RWPE2 (cell line): ENCODE data around the gene RELN.

Source experiments
- ATAC-seq: fragments of 200-7000 bp; cut with Tn5 transposase; 3 replicates; pipeline ENCODE4 v1.9.1; 2021; ENCODE audit warnings: low read depth
- DNase-seq: peaks from one replicate; pipeline ENCODE4 v3.0.0-alpha.2; 2020; ENCODE audit warnings: low spot score
- H3K27ac ChIP-seq: fragments of 450-650 bp; 2 replicates; pipeline ENCODE4 v1.5.1; 2017; ENCODE audit warnings: mild to moderate bottlenecking; ENCODE audit not compliant: poor library complexity, severe bottlenecking
- H3K27me3 ChIP-seq: fragments of 250-450 bp; sonication (Bioruptor Pico); 2 replicates; pipeline ENCODE4 v1.5.1; 2021; ENCODE audit warnings: mild to moderate bottlenecking, moderate library complexity; ENCODE audit not compliant: insufficient read depth, poor library complexity, severe bottlenecking
- H3K36me3 ChIP-seq: fragments of 250-450 bp; sonication (Bioruptor Pico); 2 replicates; pipeline ENCODE4 v1.5.1; 2020; ENCODE audit warnings: low read depth, mild to moderate bottlenecking, moderate library complexity
- H3K4me1 ChIP-seq: fragments of 250-450 bp; sonication (Bioruptor Pico); 2 replicates; pipeline ENCODE4 v1.5.1; 2021; ENCODE audit warnings: mild to moderate bottlenecking, moderate library complexity; ENCODE audit not compliant: insufficient read depth, poor library complexity, severe bottlenecking
- H3K4me3 ChIP-seq: fragments of 250-450 bp; sonication (Bioruptor Pico); 2 replicates; pipeline ENCODE4 v1.5.1; 2021; ENCODE audit warnings: mild to moderate bottlenecking, moderate library complexity; ENCODE audit not compliant: severe bottlenecking
- H3K9me3 ChIP-seq: fragments of 250-450 bp; sonication (Bioruptor Pico); 2 replicates; pipeline ENCODE4 v1.5.1; 2021; ENCODE audit warnings: mild to moderate bottlenecking, moderate library complexity; ENCODE audit not compliant: severe bottlenecking
- CTCF ChIP-seq: fragments of 450-650 bp; IDR thresholded peaks from one replicate; pipeline ENCODE4 v1.5.1; 2017; ENCODE audit warnings: mild to moderate bottlenecking, moderate library complexity; ENCODE audit not compliant: poor library complexity, severe bottlenecking

The RELN gene

GRCh38 chr7:103949374-103949773 is 40.1 kb downstream of the RELN start:
- H3K9me3 ChIP-seq, result no peaks in the 10 kb centered on the region
- TF ChIP-seq CTCF, result no peak
- no peak for ATAC-seq
- DNase-seq, result no peak
- no peak overlapping the region for H3K4me3 ChIP-seq
- H3K27ac ChIP-seq, result no peak overlapping the region
- peaks cover 8% of the 10 kb centered on the region for H3K27me3 ChIP-seq
- no peaks in the 10 kb centered on the region for H3K36me3 ChIP-seq
- H3K4me1 ChIP-seq, result no peaks in the 10 kb centered on the region

- Histone ChIP-seq H3K36me3 (no peaks in the 10 kb centered on the region), H3K9me3 (no peaks in the 10 kb centered on the region), H3K27ac (no peak overlapping the region), H3K4me3 (no peak overlapping the region), H3K27me3 (peaks cover 5% of the 10 kb centered on the region), H3K4me1 (no peaks in the 10 kb centered on the region)
- DNase-seq, result no peak
- TF ChIP-seq CTCF, result no peak
- peak; percentile 35; the same call in 1 of the 3 replicates for ATAC-seq
Observed at GRCh38 chr7:103947026-103947655, 42.3 kb downstream of the RELN start.

- Histone ChIP-seq H3K4me3 (no peak overlapping the region), H3K4me1 (no peaks in the 10 kb centered on the region), H3K9me3 (no peaks in the 10 kb centered on the region), H3K27ac (no peak overlapping the region), H3K36me3 (no peaks in the 10 kb centered on the region), H3K27me3 (no peaks in the 10 kb centered on the region)
- DNase-seq, result no peak
- no peak for ATAC-seq
- no peak for TF ChIP-seq CTCF
Observed at GRCh38 chr7:103944230-103944900, 45.1 kb downstream of the RELN start.

GRCh38 chr7:103941976-103942375 is 47.5 kb downstream of the RELN start:
- Histone ChIP-seq H3K4me1 (no peaks in the 10 kb centered on the region), H3K36me3 (no peaks in the 10 kb centered on the region), H3K4me3 (no peak overlapping the region), H3K9me3 (no peaks in the 10 kb centered on the region), H3K27ac (no peak overlapping the region), H3K27me3 (no peaks in the 10 kb centered on the region)
- no peak for ATAC-seq
- no peak for TF ChIP-seq CTCF
- no peak for DNase-seq
